ENCODE data around the gene MOGAT3.

MOGAT3 gene

DNA sequence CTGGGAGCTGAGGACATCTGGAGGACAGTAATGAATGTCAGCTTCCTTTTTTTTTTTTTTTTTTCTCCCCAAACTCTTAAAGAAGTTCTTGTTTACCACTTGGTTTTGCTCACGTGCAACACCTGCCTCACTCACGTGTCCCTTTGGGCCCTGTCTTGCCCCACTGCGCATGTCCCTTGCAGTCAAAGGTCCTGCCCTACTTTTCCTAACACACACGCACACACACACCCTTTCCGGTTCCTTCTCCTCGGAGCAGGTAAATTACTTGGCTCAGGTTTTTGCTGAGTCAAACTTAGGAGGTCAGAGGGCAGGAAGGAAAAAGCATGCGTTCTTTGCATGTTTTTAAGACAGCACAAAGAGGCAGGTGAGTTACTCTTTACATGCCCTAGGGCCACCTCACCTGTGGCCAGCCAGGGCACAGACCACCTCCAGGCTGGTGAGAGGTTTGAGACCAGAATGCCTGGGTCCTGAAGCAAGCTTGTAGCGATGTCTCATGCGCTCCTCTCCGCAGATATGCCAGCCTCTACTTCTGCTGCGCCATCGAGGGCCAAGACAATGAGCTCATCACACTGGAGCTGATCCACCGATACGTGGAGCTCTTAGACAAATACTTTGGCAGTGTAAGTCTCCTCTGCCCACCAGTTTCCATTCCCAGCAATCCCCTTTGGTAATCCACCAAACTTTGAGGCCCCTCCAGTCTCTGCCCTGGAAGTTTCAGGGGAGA lies 43.8 kb downstream of the MOGAT3 start:
- no peak for DNase-seq (ENCODE audit: low read depth)
- H3K4me3 ChIP-seq (ENCODE audit: low read depth, low read length): no peak overlapping the region
- in situ Hi-C loops (cut with HindIII; ENCODE audit: low sequenced_read_pairs): no loop called here
- TF ChIP-seq, protein P1, sequence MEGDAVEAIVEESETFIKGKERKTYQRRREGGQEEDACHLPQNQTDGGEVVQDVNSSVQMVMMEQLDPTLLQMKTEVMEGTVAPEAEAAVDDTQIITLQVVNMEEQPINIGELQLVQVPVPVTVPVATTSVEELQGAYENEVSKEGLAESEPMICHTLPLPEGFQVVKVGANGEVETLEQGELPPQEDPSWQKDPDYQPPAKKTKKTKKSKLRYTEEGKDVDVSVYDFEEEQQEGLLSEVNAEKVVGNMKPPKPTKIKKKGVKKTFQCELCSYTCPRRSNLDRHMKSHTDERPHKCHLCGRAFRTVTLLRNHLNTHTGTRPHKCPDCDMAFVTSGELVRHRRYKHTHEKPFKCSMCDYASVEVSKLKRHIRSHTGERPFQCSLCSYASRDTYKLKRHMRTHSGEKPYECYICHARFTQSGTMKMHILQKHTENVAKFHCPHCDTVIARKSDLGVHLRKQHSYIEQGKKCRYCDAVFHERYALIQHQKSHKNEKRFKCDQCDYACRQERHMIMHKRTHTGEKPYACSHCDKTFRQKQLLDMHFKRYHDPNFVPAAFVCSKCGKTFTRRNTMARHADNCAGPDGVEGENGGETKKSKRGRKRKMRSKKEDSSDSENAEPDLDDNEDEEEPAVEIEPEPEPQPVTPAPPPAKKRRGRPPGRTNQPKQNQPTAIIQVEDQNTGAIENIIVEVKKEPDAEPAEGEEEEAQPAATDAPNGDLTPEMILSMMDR (IDR thresholded peaks at IDR 0.05; ENCODE audit: low read depth, low read length, missing control alignments): no peak

DNA sequence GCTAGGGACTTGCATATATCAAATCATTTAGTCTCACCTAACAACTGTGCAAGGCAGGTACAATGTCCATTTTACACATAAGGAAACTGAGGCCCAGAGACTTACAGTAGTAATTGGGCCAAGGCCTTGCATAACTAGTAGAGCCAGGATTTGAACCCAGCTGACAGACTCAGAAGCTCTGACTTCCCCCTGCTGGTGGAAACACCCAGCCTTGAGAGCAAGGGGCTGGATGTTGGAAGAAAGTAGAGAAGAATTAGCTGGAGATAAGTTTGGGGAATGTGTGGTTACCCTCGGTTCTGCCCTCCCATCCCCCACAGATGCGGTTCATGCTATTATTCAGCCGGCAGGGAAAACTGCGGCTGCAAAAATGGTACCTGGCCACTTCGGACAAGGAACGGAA lies 44.6 kb downstream of the MOGAT3 start:
- no peak for DNase-seq (ENCODE audit: low read depth)
- in situ Hi-C loops (cut with HindIII; ENCODE audit: low sequenced_read_pairs): no loop called here

DNA sequence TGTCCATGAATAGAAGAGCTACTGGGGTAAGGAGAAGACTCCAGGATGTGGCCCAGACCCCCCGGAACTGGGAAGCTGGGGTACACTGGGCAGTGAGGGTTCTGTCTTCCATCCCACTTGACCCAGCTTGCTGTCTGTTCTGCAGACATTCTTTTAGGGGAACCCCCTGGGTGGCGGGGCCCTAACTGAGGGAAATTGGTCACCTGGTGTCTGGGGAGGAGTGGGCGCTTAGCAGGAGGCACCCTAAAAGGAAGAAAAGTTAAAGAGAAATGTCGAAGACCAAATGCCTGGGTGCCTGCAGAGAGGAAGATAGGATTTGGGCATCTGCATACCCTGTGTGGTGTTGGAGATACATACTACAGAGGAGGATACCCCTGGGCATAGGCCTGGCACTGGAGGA lies 45.5 kb downstream of the MOGAT3 start:
- TF ChIP-seq, protein P1 (IDR thresholded peaks at IDR 0.05; ENCODE audit: low read depth, low read length, missing control alignments): no peak
- in situ Hi-C loops (cut with HindIII; ENCODE audit: low sequenced_read_pairs): no loop called here
- no peak for DNase-seq (ENCODE audit: low read depth)
- peak overlapping the region; percentile 82 for H3K4me3 ChIP-seq (ENCODE audit: low read depth, low read length)

More for the DNA sequence above, 44.6 kb downstream of the MOGAT3 start:
- TF ChIP-seq, protein P1 (IDR thresholded peaks at IDR 0.05; ENCODE audit: low read depth, low read length, missing control alignments): peak; percentile 39
- H3K4me3 ChIP-seq (ENCODE audit: low read depth, low read length): no peak overlapping the region

DNA sequence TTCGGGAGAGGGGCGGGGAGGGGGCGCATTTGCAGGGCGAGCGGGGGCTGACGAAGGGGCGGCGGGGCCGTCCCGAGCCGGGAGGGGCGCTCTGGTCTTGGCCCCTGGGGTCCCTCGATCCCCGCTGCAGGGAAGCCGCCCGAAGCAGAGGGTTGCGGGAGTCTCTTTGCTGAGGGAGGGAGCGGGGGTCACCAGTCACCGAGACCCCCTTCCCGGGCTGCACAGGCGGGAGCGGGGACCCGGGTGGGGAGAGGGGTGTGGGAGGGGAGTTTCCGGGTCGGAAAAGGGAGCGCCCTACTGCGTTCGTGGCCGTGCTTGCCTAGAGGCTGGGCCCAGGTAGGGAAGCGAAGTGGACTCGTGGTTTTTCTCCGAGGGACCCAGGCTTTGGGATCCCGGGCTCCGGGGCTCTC lies 46.1 kb downstream of the MOGAT3 start:
- DNase-seq (ENCODE audit: low read depth): no peak
- TF ChIP-seq, protein P1 (IDR thresholded peaks at IDR 0.05; ENCODE audit: low read depth, low read length, missing control alignments): no peak
- peak overlapping the region; percentile 82 for H3K4me3 ChIP-seq (ENCODE audit: low read depth, low read length)
- in situ Hi-C loops (cut with HindIII; ENCODE audit: low sequenced_read_pairs): no loop called here

DNA sequence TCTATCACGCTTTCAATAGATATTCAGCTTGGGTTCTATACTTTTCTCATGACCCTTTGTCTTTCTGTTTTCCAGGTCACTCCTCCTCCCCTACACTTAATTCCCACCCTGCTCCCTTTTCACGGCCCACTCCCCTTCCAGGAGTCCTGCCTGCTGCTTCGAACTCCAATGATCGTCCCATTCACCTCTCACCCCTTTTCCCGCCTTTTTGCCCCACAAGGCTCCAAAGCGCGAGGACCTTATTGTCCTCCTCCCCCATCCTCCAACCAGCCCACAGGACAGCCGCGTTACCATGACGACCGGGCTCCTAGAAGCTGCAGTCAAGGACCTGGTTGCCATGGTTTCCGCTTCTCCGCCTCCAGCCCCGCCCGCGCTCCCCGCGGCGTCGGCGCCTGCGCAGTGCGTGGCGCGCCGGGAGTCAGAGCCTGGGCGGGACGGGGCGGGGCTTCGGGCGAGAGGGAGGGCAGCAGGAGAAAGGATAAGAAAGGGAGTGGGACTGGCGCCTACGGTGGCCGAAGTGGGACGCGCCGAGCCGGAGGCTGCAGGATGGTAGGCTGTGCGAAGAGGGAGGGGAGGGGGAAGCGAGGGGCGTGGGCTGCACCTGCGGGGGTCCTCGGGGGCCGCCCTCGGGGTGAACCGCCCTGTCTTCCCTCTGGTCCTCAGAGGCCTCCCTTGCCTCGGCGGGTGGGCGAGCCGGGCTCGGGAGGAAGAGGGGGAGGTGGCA lies 46.7 kb downstream of the MOGAT3 start, which contains the start of gene AP1S1:
Gene AP1S1, plus strand, starts transcription at position 508 of the 724 bp plus-strand sequence. Its CDS starts 39 bp downstream, at position 547.
- TF ChIP-seq, protein P1 (IDR thresholded peaks at IDR 0.05; ENCODE audit: low read depth, low read length, missing control alignments): no peak
- in situ Hi-C loops (cut with HindIII; ENCODE audit: low sequenced_read_pairs): no loop called here
- DNase-seq (ENCODE audit: low read depth): peak; percentile 79
- H3K4me3 ChIP-seq (ENCODE audit: low read depth, low read length): peak within 1 kb of the TSS; percentile 82

DNA sequence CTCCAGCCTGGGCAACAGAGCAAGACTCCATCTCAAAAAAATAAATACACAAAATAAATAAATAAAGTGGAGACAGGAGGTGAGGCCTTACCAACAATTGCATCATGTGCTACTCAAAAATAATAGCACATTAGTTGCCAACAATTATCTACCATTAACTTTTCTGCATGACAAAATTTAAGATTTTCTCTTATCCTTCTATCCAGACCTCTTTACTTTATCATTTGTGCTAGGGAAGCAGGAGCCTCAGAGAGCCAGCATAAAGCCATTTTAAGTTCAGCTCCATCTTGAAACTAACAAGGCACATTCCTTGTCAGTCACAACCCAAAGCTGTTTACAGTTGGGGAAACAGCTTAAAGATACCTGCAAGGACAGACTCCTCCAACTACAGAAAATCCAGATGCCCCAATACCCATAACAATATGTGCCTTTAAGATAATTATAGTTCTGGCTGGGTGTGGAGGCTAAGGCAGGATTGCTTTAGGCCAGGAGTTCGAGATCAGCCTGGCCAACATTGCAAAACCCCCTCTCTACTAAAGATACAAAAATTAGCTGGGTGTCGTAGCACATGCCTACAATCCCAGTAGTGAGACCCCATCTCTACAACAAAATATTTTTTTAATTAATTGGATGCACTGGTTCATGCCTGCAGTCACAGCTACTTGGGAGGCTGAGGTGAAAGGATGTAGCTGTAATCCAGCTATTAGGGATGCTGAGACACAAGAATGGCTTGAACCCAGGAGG lies 48.8 kb downstream of the MOGAT3 start:
- DNase-seq (ENCODE audit: low read depth): no peak
- H3K4me3 ChIP-seq (ENCODE audit: low read depth, low read length): no peak overlapping the region
- in situ Hi-C loops (cut with HindIII; ENCODE audit: low sequenced_read_pairs): no loop called here
- TF ChIP-seq, protein P1 (IDR thresholded peaks at IDR 0.05; ENCODE audit: low read depth, low read length, missing control alignments): no peak
